Naive thymus-derived CD8-positive, alpha-beta T cell (primary cell): Measurements from ENCODE around the gene PRKCH. TPM values are rescaled to one million over a fixed set of nuclear protein-coding genes. Genes with fewer than 3 reads are reported as not detected.

Experiments
- ATAC-seq, 2 donors: fragments of 150-1000 bp; cut with Tn5 transposase in 1 of 2; sonication (Bioruptor Pico), chemical (Tn5 transposase) in 1 of 2; 1 replicate in 1 of 2; 2 replicates in 1 of 2; pipeline ENCODE4 v1.10.0; 2021; ENCODE audit warnings: mild to moderate bottlenecking in 2 of 2, moderate library complexity in 2 of 2
- POLR2A ChIA-PET: fragments of 350-600 bp; sonication (Branson Sonifier 250); formaldehyde crosslinking; loops from one replicate; lab custom pipeline; 2021; ENCODE audit warnings: antibody characterized with exemption; lab: Charles Lee
- DNase-seq, 10 donors: peaks; one replicate each; pipeline versions ENCODE4 v3.0.0 to v3.0.0-alpha.2; 2020 to 2022
- H3K27ac Mint-ChIP-seq, 10 donors: one replicate each; pipeline ENCODE4 v1.8.0; 2020 to 2022; ENCODE audit warnings: mild to moderate bottlenecking in 10 of 10, mixed read lengths in 10 of 10, moderate library complexity in 4 of 10, inconsistent platforms in 1 of 10
- H3K27me3 Mint-ChIP-seq, 5 donors: one replicate each; pipeline ENCODE4 v1.8.0; 2021 to 2022; ENCODE audit warnings: mixed read lengths in 5 of 5
- H3K36me3 Mint-ChIP-seq, 3 donors: one replicate each; pipeline ENCODE4 v1.8.0; 2020 to 2022; ENCODE audit warnings: mixed read lengths in 3 of 3, mild to moderate bottlenecking in 2 of 3, inconsistent platforms in 1 of 3
- H3K4me1 Mint-ChIP-seq, 4 donors: one replicate each; pipeline ENCODE4 v1.8.0; 2021 to 2022; ENCODE audit warnings: mixed read lengths in 4 of 4
- H3K4me3 Mint-ChIP-seq, 10 donors: one replicate each; pipeline ENCODE4 v1.8.0; 2020 to 2022; ENCODE audit warnings: mild to moderate bottlenecking in 10 of 10, mixed read lengths in 10 of 10, moderate library complexity in 6 of 10, inconsistent platforms in 1 of 10
- H3K9me3 Mint-ChIP-seq, 9 donors: one replicate each; pipeline ENCODE4 v1.8.0; 2020 to 2022; ENCODE audit warnings: mixed read lengths in 9 of 9, mild to moderate bottlenecking in 3 of 9, inconsistent platforms in 1 of 9, moderate library complexity in 1 of 9
- polyA plus RNA-seq, 3 donors: library from polyadenylated mRNA; unstranded; fragments of 300-500 nt; fragmentation: Illumina TruSeq; gene quantifications; one replicate each; pipeline ENCODE4 v1.2.3, GENCODE V29; 2021
- total RNA-seq, 8 experiments: library from RNA in 2 of 8; stranded (reverse) in 2 of 8; gene quantifications; one replicate each; pipeline ENCODE4 v1.2.3 and lab custom pipeline; 2021 to 2026

PRKCH gene
- total and polyA plus RNA-seq, 5 experiments from 2014 or later, result 184 to 306 (median 264) TPM

GRCh38 chr14:61482348-61483206 is 161.2 kb downstream of the PRKCH start:
- DNase-seq, result no peak
- Mint-ChIP-seq H3K4me1 (peaks cover 35 to 83% (median 78%) of the 10 kb centered on the region in 4 donors), H3K27me3 (no peaks in the 10 kb centered on the region), H3K27ac (peak overlapping the region in 9 of 10 donors; percentile 85 to 100 (median 99)), H3K4me3 (peak overlapping the region in 3 of 10 donors; percentile 18 to 22 (median 19)), H3K9me3 (no peaks in the 10 kb centered on the region), H3K36me3 (peaks cover 0 to 79% (median 18%) of the 10 kb centered on the region in 3 donors)
- POLR2A ChIA-PET, result interaction anchor here (0.7 to 1.6 kb wide), 4 partner anchors 18 to 212 kb away, joined by 3 to 6 read pairs (median 4); partner anchors contain the start of gene HIF1A
- ATAC-seq, result no peak

- no peak for ATAC-seq
- H3K4me1 Mint-ChIP-seq, result peaks cover 34 to 79% (median 74%) of the 10 kb centered on the region in 4 donors
- no peaks in the 10 kb centered on the region for H3K9me3 Mint-ChIP-seq
- no peaks in the 10 kb centered on the region for H3K27me3 Mint-ChIP-seq
- no peak for DNase-seq
- H3K4me3 Mint-ChIP-seq, result peak overlapping the region in 4 of 10 donors; percentile 19 to 41 (median 26)
- peaks cover 0 to 81% (median 21%) of the 10 kb centered on the region in 3 donors for H3K36me3 Mint-ChIP-seq
- POLR2A ChIA-PET, result interaction anchor here (0.7 to 1.6 kb wide), 4 partner anchors 9 to 211 kb away, joined by 3 to 9 read pairs (median 4); partner anchors contain the start of gene HIF1A
- H3K27ac Mint-ChIP-seq, result peak overlapping the region in 9 of 10 donors; percentile 68 to 100 (median 97)
These were observed 162.1 kb downstream of the PRKCH start for GRCh38 chr14:61483476-61483875.

- no peaks in the 10 kb centered on the region for H3K27me3 Mint-ChIP-seq
- no peak overlapping the region for H3K4me3 Mint-ChIP-seq
- POLR2A ChIA-PET, result interaction anchor here (0.7 to 1.6 kb wide), 6 partner anchors 8 to 211 kb away, joined by 3 to 9 read pairs (median 4); partner anchors contain the start of gene HIF1A
- DNase-seq (no peak), ATAC-seq (no peak)
- H3K9me3 Mint-ChIP-seq, result no peaks in the 10 kb centered on the region
- peak overlapping the region in 8 of 10 donors; percentile 68 to 99 (median 85) for H3K27ac Mint-ChIP-seq
- peaks cover 0 to 77% (median 27%) of the 10 kb centered on the region in 3 donors for H3K36me3 Mint-ChIP-seq
- H3K4me1 Mint-ChIP-seq, result peaks cover 37 to 78% (median 70%) of the 10 kb centered on the region in 4 donors
These were observed 162.7 kb downstream of the PRKCH start for GRCh38 chr14:61484031-61484430.

- no peaks in the 10 kb centered on the region for H3K9me3 Mint-ChIP-seq
- no peak for DNase-seq
- no peak for ATAC-seq
- POLR2A ChIA-PET, result interaction anchor here (0.7 to 1.0 kb wide), 3 partner anchors 9 to 179 kb away, joined by 3 to 4 read pairs (median 4); no protein-coding TSS in a partner anchor
- peak overlapping the region in 9 of 10 donors; percentile 56 to 97 (median 91) for H3K27ac Mint-ChIP-seq
- H3K36me3 Mint-ChIP-seq, result peaks cover 0 to 76% (median 31%) of the 10 kb centered on the region in 3 donors
- H3K4me3 Mint-ChIP-seq, result no peak overlapping the region
- H3K27me3 Mint-ChIP-seq, result no peaks in the 10 kb centered on the region
- peaks cover 35 to 74% (median 61%) of the 10 kb centered on the region in 4 donors for H3K4me1 Mint-ChIP-seq
These were observed 163.6 kb downstream of the PRKCH start for GRCh38 chr14:61484826-61485584.

- POLR2A ChIA-PET, result interaction anchor here (1.0 kb wide), 1 partner anchor 9 kb away, joined by 4 read pairs; no protein-coding TSS in a partner anchor
- H3K4me3 Mint-ChIP-seq, result peak overlapping the region in 1 of 10 donors; percentile 52
- no peaks in the 10 kb centered on the region for H3K9me3 Mint-ChIP-seq
- ATAC-seq (no peak), DNase-seq (no peak)
- H3K4me1 Mint-ChIP-seq, result peaks cover 34 to 67% (median 54%) of the 10 kb centered on the region in 4 donors
- H3K27me3 Mint-ChIP-seq, result no peaks in the 10 kb centered on the region
- H3K27ac Mint-ChIP-seq, result peak overlapping the region in 9 of 10 donors; percentile 65 to 92 (median 84)
- peaks cover 0 to 73% (median 36%) of the 10 kb centered on the region in 3 donors for H3K36me3 Mint-ChIP-seq
These were observed 164.3 kb downstream of the PRKCH start for GRCh38 chr14:61485661-61486060.

- H3K27me3 Mint-ChIP-seq, result no peaks in the 10 kb centered on the region
- peak overlapping the region in 1 of 10 donors; percentile 24 for H3K4me3 Mint-ChIP-seq
- no peaks in the 10 kb centered on the region for H3K9me3 Mint-ChIP-seq
- ATAC-seq, result no peak
- H3K27ac Mint-ChIP-seq, result peak overlapping the region in 9 of 10 donors; percentile 64 to 91 (median 83)
- peaks cover 29 to 54% (median 41%) of the 10 kb centered on the region in 4 donors for H3K4me1 Mint-ChIP-seq
- H3K36me3 Mint-ChIP-seq, result peaks cover 0 to 59% (median 36%) of the 10 kb centered on the region in 3 donors
- DNase-seq, result no peak
- POLR2A ChIA-PET, result no interaction called here
These were observed 165.6 kb downstream of the PRKCH start for GRCh38 chr14:61486930-61487495.

- no peaks in the 10 kb centered on the region for H3K9me3 Mint-ChIP-seq
- DNase-seq (no peak), ATAC-seq (peak; percentile 32 to 35)
- H3K36me3 Mint-ChIP-seq, result peaks cover 0 to 43% (median 35%) of the 10 kb centered on the region in 3 donors
- no peak overlapping the region for H3K4me3 Mint-ChIP-seq
- H3K4me1 Mint-ChIP-seq, result peaks cover 21 to 42% (median 27%) of the 10 kb centered on the region in 4 donors
- POLR2A ChIA-PET, result interaction anchor here (1.0 to 1.4 kb wide), 2 partner anchors 13 to 16 kb away, joined by 3 to 8 read pairs; no protein-coding TSS in a partner anchor
- no peaks in the 10 kb centered on the region for H3K27me3 Mint-ChIP-seq
- peak overlapping the region in 6 of 10 donors; percentile 35 to 91 (median 82) for H3K27ac Mint-ChIP-seq
These were observed 167.3 kb downstream of the PRKCH start for GRCh38 chr14:61488417-61489401.

- H3K36me3 Mint-ChIP-seq, result peaks cover 0 to 38% (median 33%) of the 10 kb centered on the region in 3 donors
- peaks cover 20 to 42% (median 24%) of the 10 kb centered on the region in 4 donors for H3K4me1 Mint-ChIP-seq
- H3K27ac Mint-ChIP-seq, result peak overlapping the region in 4 of 10 donors; percentile 69 to 91 (median 84)
- POLR2A ChIA-PET, result interaction anchor here (0.8 to 1.9 kb wide), 3 partner anchors 10 to 16 kb away, joined by 3 to 8 read pairs (median 3); no protein-coding TSS in a partner anchor
- ATAC-seq (no peak), DNase-seq (no peak)
- peak overlapping the region in 1 of 10 donors; percentile 24 for H3K4me3 Mint-ChIP-seq
- no peaks in the 10 kb centered on the region for H3K27me3 Mint-ChIP-seq
- no peaks in the 10 kb centered on the region for H3K9me3 Mint-ChIP-seq
These were observed 168.1 kb downstream of the PRKCH start for GRCh38 chr14:61489512-61489911.

- Mint-ChIP-seq H3K27ac (peak overlapping the region in 3 of 10 donors; percentile 28 to 82 (median 69)), H3K4me1 (peaks cover 20 to 42% (median 24%) of the 10 kb centered on the region in 4 donors), H3K4me3 (no peak overlapping the region), H3K9me3 (no peaks in the 10 kb centered on the region), H3K36me3 (peaks cover 0 to 38% (median 33%) of the 10 kb centered on the region in 3 donors), H3K27me3 (no peaks in the 10 kb centered on the region)
- DNase-seq (no peak), ATAC-seq (no peak)
- POLR2A ChIA-PET, result interaction anchor here (0.8 to 1.9 kb wide), 3 partner anchors 11 to 15 kb away, joined by 3 to 8 read pairs (median 3); no protein-coding TSS in a partner anchor
These were observed 168.6 kb downstream of the PRKCH start for GRCh38 chr14:61489932-61490331.

- Mint-ChIP-seq H3K4me1 (peaks cover 20 to 42% (median 25%) of the 10 kb centered on the region in 4 donors), H3K36me3 (peaks cover 4 to 38% (median 33%) of the 10 kb centered on the region in 3 donors), H3K9me3 (no peaks in the 10 kb centered on the region), H3K27me3 (no peaks in the 10 kb centered on the region), H3K4me3 (no peak overlapping the region), H3K27ac (no peak overlapping the region)
- ATAC-seq (no peak), DNase-seq (no peak)
- POLR2A ChIA-PET, result interaction anchor here (0.6 to 1.9 kb wide), 2 partner anchors 14 to 67 kb away, joined by 4 to 8 read pairs; no protein-coding TSS in a partner anchor
These were observed 169.8 kb downstream of the PRKCH start for GRCh38 chr14:61491224-61491623.
